Skeletal muscle satellite cell (primary cell): Measurements from ENCODE around the gene MAP6.

Source experiments
- H3K27me3 ChIP-seq: 2 replicates; pipeline ENCODE4 v1.7.0; 2013; ENCODE audit warnings: low read length; ENCODE audit not compliant: control insufficient read depth, insufficient read depth
- H3K36me3 ChIP-seq: 2 replicates; pipeline ENCODE4 v1.7.0; 2013; ENCODE audit warnings: mild to moderate bottlenecking, control low read depth, low read length; ENCODE audit not compliant: insufficient read depth
- H3K4me1 ChIP-seq: 2 replicates; pipeline ENCODE4 v1.7.0; 2013; ENCODE audit warnings: low read length; ENCODE audit not compliant: control insufficient read depth, insufficient read depth
- H3K4me2 ChIP-seq: 2 replicates; pipeline ENCODE4 v1.7.0; 2013; ENCODE audit warnings: mild to moderate bottlenecking, low read length
- H3K4me3 ChIP-seq: 2 replicates; pipeline ENCODE4 v1.7.0; 2013; ENCODE audit warnings: low read length
- H3K9ac ChIP-seq: 2 replicates; pipeline ENCODE4 v1.7.0; 2013; ENCODE audit warnings: mild to moderate bottlenecking, low read depth, low read length, moderate library complexity
- H3K9me3 ChIP-seq: replicated peaks from 2 replicates; pipeline ENCODE4 v1.7.0; 2013; ENCODE audit warnings: mild to moderate bottlenecking, control low read depth, low read length

MAP6 gene

DNA sequence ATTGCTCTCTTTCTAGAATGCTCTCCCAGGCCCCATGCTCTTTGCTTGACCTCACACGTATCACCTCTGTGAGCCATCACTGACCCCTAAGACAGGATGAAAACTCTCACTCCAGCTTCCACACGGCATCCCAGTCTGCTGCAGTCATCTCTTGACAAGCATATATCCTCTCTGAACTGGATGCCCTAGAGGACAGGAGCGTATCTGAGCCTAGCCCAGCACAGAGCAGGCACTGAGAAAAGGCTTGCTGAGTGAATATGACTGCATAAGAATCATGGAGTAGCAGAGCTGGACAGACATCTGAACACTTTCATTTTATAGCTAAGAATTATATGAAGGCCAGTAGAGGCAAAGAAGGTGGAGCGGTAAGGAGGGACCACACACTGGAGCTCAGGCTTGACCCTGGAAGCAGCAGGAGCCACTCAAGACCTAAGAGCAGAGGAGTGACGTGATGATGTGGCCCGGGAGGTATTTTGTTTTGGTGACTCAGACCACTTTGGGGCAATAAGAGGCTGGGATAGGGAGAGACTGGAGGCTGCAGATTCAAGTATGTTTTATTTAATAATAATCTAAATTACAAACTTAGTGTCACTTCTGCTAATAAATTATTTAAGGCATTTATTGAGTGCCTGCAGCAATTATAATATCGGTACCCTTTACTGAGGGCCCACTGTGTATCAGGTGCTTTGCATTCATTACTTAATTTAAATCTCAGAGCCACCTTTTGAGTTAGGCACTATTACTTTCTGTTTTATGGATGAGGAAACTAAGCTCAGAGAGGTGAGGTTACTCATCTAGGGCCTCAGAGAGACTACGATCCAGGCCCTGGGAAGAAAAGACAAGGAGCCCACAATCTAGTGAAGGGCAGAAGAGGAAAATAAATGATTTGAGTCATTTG lies 42.6 kb downstream of the MAP6 start:
- Histone ChIP-seq H3K36me3 (no peaks in the 10 kb centered on the region), H3K4me1 (peaks cover 26% of the 10 kb centered on the region), H3K9me3 (no peaks in the 10 kb centered on the region), H3K9ac (peak overlapping the region; percentile 6), H3K4me3 (no peak overlapping the region), H3K27me3 (peaks cover 8% of the 10 kb centered on the region), H3K4me2 (peak overlapping the region; percentile 55)

- H3K36me3 ChIP-seq, result no peaks in the 10 kb centered on the region
- H3K4me1 ChIP-seq, result peaks cover 26% of the 10 kb centered on the region
- no peak overlapping the region for H3K4me2 ChIP-seq
- no peak overlapping the region for H3K4me3 ChIP-seq
- H3K27me3 ChIP-seq, result peaks cover 4% of the 10 kb centered on the region
- H3K9ac ChIP-seq, result no peak overlapping the region
- H3K9me3 ChIP-seq, result no peaks in the 10 kb centered on the region
Observed at GRCh38 chr11:75625021-75625420, 43.8 kb downstream of the MAP6 start.

DNA sequence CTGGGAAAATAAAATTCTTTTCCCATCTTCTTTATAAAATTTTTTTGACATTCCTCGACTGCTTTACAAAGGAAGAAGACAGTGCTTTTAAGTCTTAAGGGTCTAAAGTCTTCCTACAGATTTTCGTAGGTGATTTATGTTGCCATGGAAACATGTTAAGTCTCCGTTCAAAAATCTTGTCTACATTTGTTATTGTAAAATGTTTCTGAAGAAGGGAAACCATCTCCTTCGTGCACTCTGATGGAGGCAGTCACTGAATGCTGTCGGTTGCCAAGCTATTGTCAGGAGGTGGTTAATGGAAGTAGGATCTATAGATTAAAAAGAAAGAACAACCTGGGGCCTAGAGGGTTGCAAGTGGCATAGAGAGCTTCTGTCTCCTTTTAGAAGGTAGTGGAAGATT lies 52.6 kb downstream of the MAP6 start:
- H3K9ac ChIP-seq, result no peak overlapping the region
- H3K9me3 ChIP-seq, result no peaks in the 10 kb centered on the region
- no peak overlapping the region for H3K4me3 ChIP-seq
- H3K36me3 ChIP-seq, result no peaks in the 10 kb centered on the region
- peaks cover 21% of the 10 kb centered on the region for H3K27me3 ChIP-seq
- H3K4me2 ChIP-seq, result no peak overlapping the region
- no peaks in the 10 kb centered on the region for H3K4me1 ChIP-seq

- Histone ChIP-seq H3K9me3 (no peaks in the 10 kb centered on the region), H3K9ac (no peak overlapping the region), H3K4me3 (no peak overlapping the region), H3K36me3 (no peaks in the 10 kb centered on the region), H3K4me2 (no peak overlapping the region), H3K27me3 (peaks cover 21% of the 10 kb centered on the region), H3K4me1 (no peaks in the 10 kb centered on the region)
Observed at GRCh38 chr11:75615751-75616150, 53.1 kb downstream of the MAP6 start.

- Histone ChIP-seq H3K36me3 (no peaks in the 10 kb centered on the region), H3K4me3 (no peak overlapping the region), H3K27me3 (peaks cover 42% of the 10 kb centered on the region), H3K4me2 (no peak overlapping the region), H3K9ac (no peak overlapping the region), H3K4me1 (no peaks in the 10 kb centered on the region), H3K9me3 (no peaks in the 10 kb centered on the region)
Observed at GRCh38 chr11:75611823-75612222, 57.0 kb downstream of the MAP6 start.

- Histone ChIP-seq H3K27me3 (peaks cover 21% of the 10 kb centered on the region), H3K4me1 (peaks cover 24% of the 10 kb centered on the region), H3K9me3 (no peaks in the 10 kb centered on the region), H3K36me3 (no peaks in the 10 kb centered on the region), H3K9ac (no peak overlapping the region), H3K4me3 (no peak overlapping the region), H3K4me2 (no peak overlapping the region)
Observed at GRCh38 chr11:75606099-75606498, 62.7 kb downstream of the MAP6 start.

DNA sequence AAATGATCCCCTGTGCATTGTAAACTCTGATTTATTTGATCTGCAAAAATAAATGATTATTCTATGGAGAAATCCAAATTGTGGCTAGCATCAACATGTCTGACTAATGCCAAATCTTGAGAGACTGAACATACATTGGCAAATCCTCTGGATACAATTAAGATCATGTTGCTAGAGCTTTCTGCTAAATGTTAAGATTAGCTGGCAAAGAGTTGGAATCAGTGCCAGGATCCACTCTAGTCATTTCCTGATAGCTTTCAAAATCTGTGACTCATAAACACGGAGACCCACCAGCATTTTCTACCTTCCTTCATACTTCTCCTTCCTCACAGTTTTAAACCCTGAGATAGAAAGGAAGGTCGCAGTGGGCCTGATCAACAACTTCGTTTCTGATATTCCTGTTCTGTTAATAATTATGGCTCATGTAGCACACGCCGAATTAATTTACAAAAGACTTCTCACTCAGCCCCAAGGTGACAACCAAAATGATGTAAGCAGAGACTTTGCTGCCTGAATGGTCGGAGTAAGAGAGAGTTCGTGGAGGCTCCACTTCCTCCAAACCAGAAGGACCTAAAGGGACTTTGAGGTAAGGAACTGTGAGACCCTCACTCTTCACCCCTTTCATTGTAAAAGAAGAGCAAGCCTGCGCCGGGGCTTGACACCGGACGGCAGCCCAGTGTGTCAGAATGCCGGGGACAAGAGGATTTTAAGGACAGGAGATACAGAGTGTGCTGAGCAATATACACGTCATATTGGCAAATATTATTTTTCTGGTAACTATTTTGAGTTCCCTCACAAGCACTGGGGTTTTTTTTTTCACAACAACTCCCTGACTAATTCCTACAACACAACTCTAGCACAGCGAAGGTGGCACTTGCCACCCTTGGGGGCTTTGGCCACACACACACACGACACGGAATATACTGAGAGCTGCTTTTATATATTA lies 64.8 kb downstream of the MAP6 start:
- Histone ChIP-seq H3K4me3 (peak overlapping the region; percentile 32), H3K9me3 (no peaks in the 10 kb centered on the region), H3K9ac (peak overlapping the region; percentile 57), H3K4me2 (peak overlapping the region; percentile 71), H3K36me3 (no peaks in the 10 kb centered on the region), H3K27me3 (peaks cover 18% of the 10 kb centered on the region), H3K4me1 (peaks cover 24% of the 10 kb centered on the region)

DNA sequence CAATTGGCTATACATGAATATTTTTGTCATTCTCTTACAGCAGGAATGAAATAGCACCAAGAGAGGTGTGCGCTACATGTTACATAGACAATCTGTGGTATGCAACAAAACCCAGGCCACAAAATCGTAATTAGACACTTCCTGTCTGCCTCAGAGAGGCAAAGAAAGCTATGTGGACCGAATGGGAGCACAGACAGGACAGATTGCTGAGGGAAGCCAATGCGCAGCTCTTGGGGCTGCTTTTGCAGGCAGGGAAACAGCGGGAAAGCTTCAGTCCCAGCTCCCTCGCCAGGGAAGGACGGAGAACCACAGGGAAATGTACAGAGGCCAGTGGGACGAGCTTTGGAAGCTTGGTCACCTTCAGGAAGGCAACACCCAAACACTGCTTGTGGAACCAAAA lies 65.9 kb downstream of the MAP6 start:
- Histone ChIP-seq H3K4me1 (peaks cover 24% of the 10 kb centered on the region), H3K9me3 (no peaks in the 10 kb centered on the region), H3K27me3 (peaks cover 15% of the 10 kb centered on the region), H3K36me3 (no peaks in the 10 kb centered on the region), H3K9ac (no peak overlapping the region), H3K4me3 (no peak overlapping the region), H3K4me2 (no peak overlapping the region)

DNA sequence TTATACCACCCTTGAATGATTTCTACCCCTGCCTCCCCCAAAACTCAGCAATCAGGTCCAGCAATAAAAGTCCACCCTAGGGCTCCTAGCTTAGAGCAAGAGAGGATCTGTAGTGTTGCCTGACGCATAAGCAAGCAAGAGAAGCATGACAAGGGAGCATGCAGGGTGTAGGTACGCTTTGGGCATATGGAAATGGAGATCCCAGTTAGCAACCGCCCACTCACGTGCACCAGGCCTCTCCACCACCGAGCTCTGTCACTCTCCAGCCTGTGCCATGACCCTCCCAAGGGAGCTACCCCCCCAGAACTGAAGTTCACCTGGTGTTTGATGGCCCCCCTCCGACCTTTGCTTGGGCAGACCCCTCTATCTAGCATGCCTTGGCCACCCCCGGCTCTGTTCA lies 67.3 kb downstream of the MAP6 start:
- no peak overlapping the region for H3K9ac ChIP-seq
- H3K9me3 ChIP-seq, result no peaks in the 10 kb centered on the region
- no peaks in the 10 kb centered on the region for H3K36me3 ChIP-seq
- H3K4me1 ChIP-seq, result peaks cover 24% of the 10 kb centered on the region
- H3K4me3 ChIP-seq, result no peak overlapping the region
- peaks cover 14% of the 10 kb centered on the region for H3K27me3 ChIP-seq
- H3K4me2 ChIP-seq, result no peak overlapping the region

DNA sequence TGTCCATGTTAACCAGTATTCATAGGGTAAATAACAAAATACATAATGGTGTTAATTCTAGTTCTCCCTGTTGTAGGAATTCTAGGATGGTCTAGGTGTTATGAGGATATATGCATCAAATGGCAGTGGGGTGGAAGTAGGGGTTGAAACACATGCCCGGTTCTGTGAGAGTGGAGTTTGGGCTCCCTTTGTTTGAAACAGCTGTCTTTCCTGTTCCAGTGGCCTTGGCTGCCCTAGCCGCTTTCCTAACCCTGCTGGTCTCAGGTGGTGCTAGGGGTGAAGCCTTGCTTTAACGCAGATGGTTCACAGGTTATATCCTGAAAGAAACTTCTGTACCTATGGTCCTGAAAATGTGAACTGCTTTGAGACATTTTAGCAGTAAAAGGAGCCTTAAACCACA lies 68.5 kb downstream of the MAP6 start:
- peaks cover 14% of the 10 kb centered on the region for H3K27me3 ChIP-seq
- no peak overlapping the region for H3K4me2 ChIP-seq
- no peaks in the 10 kb centered on the region for H3K36me3 ChIP-seq
- no peaks in the 10 kb centered on the region for H3K9me3 ChIP-seq
- no peak overlapping the region for H3K4me3 ChIP-seq
- no peak overlapping the region for H3K9ac ChIP-seq
- H3K4me1 ChIP-seq, result peaks cover 24% of the 10 kb centered on the region

- Histone ChIP-seq H3K27me3 (peaks cover 27% of the 10 kb centered on the region), H3K36me3 (no peaks in the 10 kb centered on the region), H3K4me1 (peaks cover 13% of the 10 kb centered on the region), H3K9me3 (no peaks in the 10 kb centered on the region), H3K4me3 (no peak overlapping the region), H3K9ac (no peak overlapping the region), H3K4me2 (no peak overlapping the region)
Observed at GRCh38 chr11:75598900-75599299, 69.9 kb downstream of the MAP6 start.
